ENCODE measurements around the gene ZNF462. TPM values are rescaled to one million over a fixed set of nuclear protein-coding genes. Genes with fewer than 3 reads are reported as not detected.

Gene ZNF462
- polyA plus RNA-seq, 2 of the 4 experiments (the other 2 are of a cell fraction) = 2.4 to 3.9 TPM

- WGBS (ENCODE audit: missing lambda C conversion rate) = 0% methylated on average over 1 of the region's 1 CpG
- POLR2A ChIA-PET = no interaction called here
These were observed 188.4 kb downstream of the ZNF462 start for GRCh38 chr9:107051392-107051791.

GRCh38 chr9:107054146-107054545, 191.2 kb downstream of the ZNF462 start:
- H3K9me3 ChIP-seq = no peaks in the 10 kb centered on the region
- ATAC-seq (no peak), FAIRE-seq (no peak), DNase-seq (ENCODE audit: low read depth in 1 of 2, low spot score in 1 of 2) (no peak)
- TF ChIP-seq NFE2L2 (conservative IDR thresholded peaks at IDR 0.05; ENCODE audit: low read length) (no peak), RARB (CRISPR knock-in tag; IDR thresholded peaks at IDR 0.05) (no peak), FOSL2 (IDR thresholded peaks at IDR 0.05) (no peak), FOSL2 (CRISPR knock-in tag; IDR thresholded peaks at IDR 0.05) (no peak), HOXA7 (CRISPR knock-in tag; IDR thresholded peaks at IDR 0.05) (no peak), POLR2A (IDR thresholded peaks at IDR 0.05; ENCODE audit: low read length) (no peak), MAZ (IDR thresholded peaks at IDR 0.05; ENCODE audit: borderline replicate concordance, low read depth, low read length) (no peak), CBX2 (IDR thresholded peaks at IDR 0.05; ENCODE audit: borderline replicate concordance, low read depth) (no peak), HOXB13 (CRISPR knock-in tag; IDR thresholded peaks at IDR 0.05; ENCODE audit: low read depth) (no peak), EHF (CRISPR knock-in tag; IDR thresholded peaks at IDR 0.05) (no peak)
- no peaks in the 10 kb centered on the region for H3K4me1 ChIP-seq
- POLR2A ChIA-PET = no interaction called here
- no peak overlapping the region for H3K4me2 ChIP-seq
- H3K4me3 ChIP-seq = no peak overlapping the region
- H3K27ac ChIP-seq = no peak overlapping the region
- CTCF ChIA-PET = interaction anchor here (1.1 kb wide), 1 partner anchor 112 kb away, joined by 3 read pairs; no protein-coding TSS in a partner anchor
- WGBS (ENCODE audit: missing lambda C conversion rate) = 0% methylated on average over 2 of the region's 2 CpGs

More at GRCh38 chr9:107051392-107051791, 188.4 kb downstream of the ZNF462 start:
- no peak for FAIRE-seq
- no peak for DNase-seq (ENCODE audit: low read depth in 1 of 2, low spot score in 1 of 2)
- Histone ChIP-seq H3K27ac (no peak overlapping the region), H3K4me1 (no peaks in the 10 kb centered on the region), H3K4me3 (no peak overlapping the region), H3K9me3 (no peaks in the 10 kb centered on the region), H3K4me2 (no peak overlapping the region)
- no peak for ATAC-seq
- CTCF ChIA-PET = interaction anchor here (2.8 kb wide), 1 partner anchor 15 kb away, joined by 5 read pairs; no protein-coding TSS in a partner anchor
- TF ChIP-seq CBX2 (IDR thresholded peaks at IDR 0.05; ENCODE audit: borderline replicate concordance, low read depth) (no peak), ZFP36 (IDR thresholded peaks at IDR 0.05; ENCODE audit: borderline replicate concordance, partially characterized antibody) (no peak), CHD2 (IDR thresholded peaks at IDR 0.05; ENCODE audit: low read length, partially characterized antibody) (no peak), SREBF2 (IDR thresholded peaks at IDR 0.05) (no peak), JUNB (IDR thresholded peaks at IDR 0.05) (no peak), MAX (IDR thresholded peaks at IDR 0.05) (no peak), RNF2 (IDR thresholded peaks at IDR 0.05; ENCODE audit: borderline replicate concordance, low read depth) (no peak), PHF8 (IDR thresholded peaks at IDR 0.05; ENCODE audit: borderline replicate concordance, low read depth) (no peak), ELK1 (IDR thresholded peaks at IDR 0.05; ENCODE audit: low read depth, low read length) (no peak), NR3C1 (IDR thresholded peaks at IDR 0.05) (no peak)

- CTCF ChIA-PET = interaction anchor here (0.9 kb wide), 1 partner anchor 10 kb away, joined by 3 read pairs; no protein-coding TSS in a partner anchor
- ATAC-seq (no peak), DNase-seq (ENCODE audit: low read depth in 1 of 2, low spot score in 1 of 2) (no peak), FAIRE-seq (no peak)
- Histone ChIP-seq H3K9me3 (no peaks in the 10 kb centered on the region), H3K4me2 (no peak overlapping the region), H3K4me1 (no peaks in the 10 kb centered on the region), H3K27ac (no peak overlapping the region), H3K4me3 (no peak overlapping the region)
- 31% methylated on average over 2 of the region's 2 CpGs for WGBS (ENCODE audit: missing lambda C conversion rate)
- POLR2A ChIA-PET = no interaction called here
- TF ChIP-seq TP53 (CRISPR knock-in tag; IDR thresholded peaks at IDR 0.05) = no peak
- no peak for TF ChIP-seq MAZ (IDR thresholded peaks at IDR 0.05; ENCODE audit: borderline replicate concordance, low read depth, low read length)
- TF ChIP-seq HOXB5 (CRISPR knock-in tag; IDR thresholded peaks at IDR 0.05) = no peak
- TF ChIP-seq HOXB13 (CRISPR knock-in tag; IDR thresholded peaks at IDR 0.05; ENCODE audit: low read depth) = no peak
- TF ChIP-seq RNF2 (IDR thresholded peaks at IDR 0.05; ENCODE audit: borderline replicate concordance, low read depth) = no peak
- no peak for TF ChIP-seq REST (IDR thresholded peaks at IDR 0.05)
- TF ChIP-seq ZSCAN20 (CRISPR knock-in tag; IDR thresholded peaks at IDR 0.05) = no peak
- no peak for TF ChIP-seq USF2 (IDR thresholded peaks at IDR 0.05)
- TF ChIP-seq KDM1A (IDR thresholded peaks at IDR 0.05; ENCODE audit: low read depth) = no peak
- TF ChIP-seq JUNB (IDR thresholded peaks at IDR 0.05) = no peak
- no peak for TF ChIP-seq PBX3 (IDR thresholded peaks at IDR 0.05)
- TF ChIP-seq RAD21 (conservative IDR thresholded peaks at IDR 0.05 in 1 of 2, IDR thresholded peaks at IDR 0.05 in 1 of 2) = no peak
- no peak for TF ChIP-seq HEYL (CRISPR knock-in tag; IDR thresholded peaks at IDR 0.05)
- TF ChIP-seq EHMT2 (IDR thresholded peaks at IDR 0.05; ENCODE audit: low read depth) = no peak
- no peak for TF ChIP-seq CBX8 (IDR thresholded peaks at IDR 0.05)
These were observed 196.3 kb downstream of the ZNF462 start for GRCh38 chr9:107059220-107059619.
